Left ventricle myocardium inferior (tissue), 1 donor: ENCODE results near the gene POM121. TPM values are rescaled to one million over a fixed set of nuclear protein-coding genes. Genes with fewer than 3 reads are reported as not detected.
A peak's percentile ranks its signal among the peaks of the same experiment; 100 is the strongest.
"Not testable (repeated sequence)": the region's sequence is repeated elsewhere in the genome, so short reads cannot be mapped to it uniquely, and the experiment has no call there.

Source experiments
- DNase-seq: peaks from one replicate; pipeline ENCODE4 v3.0.0-alpha.2; 2020
- H3K27ac ChIP-seq: fragments of 200-600 bp; replicated peaks from 2 replicates; pipeline ENCODE4 v1.8.0; 2021
- H3K27me3 ChIP-seq: fragments of 200-600 bp; 2 replicates; pipeline ENCODE4 v1.8.0; 2021; ENCODE audit warnings: low read depth
- H3K36me3 ChIP-seq: fragments of 200-600 bp; 2 replicates; pipeline ENCODE4 v1.8.0; 2021
- H3K4me1 ChIP-seq: fragments of 200-600 bp; 2 replicates; pipeline ENCODE4 v1.8.0; 2021
- H3K4me3 ChIP-seq: fragments of 200-600 bp; 2 replicates; pipeline ENCODE4 v1.8.0; 2021; ENCODE audit warnings: mild to moderate bottlenecking, moderate library complexity
- H3K9me3 ChIP-seq: fragments of 200-600 bp; replicated peaks from 2 replicates; pipeline ENCODE4 v1.8.0; 2021
- intact Hi-C: fragments of 100-400 bp; cut with micrococcal nuclease; formaldehyde crosslinking; loops from one replicate; pipeline ENCODE4 v1.11.0; 2022
- total RNA-seq: library from RNA; stranded (reverse); fragmentation: NEBNext Ultra II Directional; extraction: Animal tissue kit (Norgen Biotek cat#: 25700); gene quantifications from one replicate; pipeline ENCODE4 v1.2.1, GENCODE V29; 2021
- donor health status: DM: no; HTN: yes; CAD: no; lungs with severe emphysema.

POM121 gene
- total RNA-seq, 1 donor from 2014 or later, result 17.3 TPM

DNA sequence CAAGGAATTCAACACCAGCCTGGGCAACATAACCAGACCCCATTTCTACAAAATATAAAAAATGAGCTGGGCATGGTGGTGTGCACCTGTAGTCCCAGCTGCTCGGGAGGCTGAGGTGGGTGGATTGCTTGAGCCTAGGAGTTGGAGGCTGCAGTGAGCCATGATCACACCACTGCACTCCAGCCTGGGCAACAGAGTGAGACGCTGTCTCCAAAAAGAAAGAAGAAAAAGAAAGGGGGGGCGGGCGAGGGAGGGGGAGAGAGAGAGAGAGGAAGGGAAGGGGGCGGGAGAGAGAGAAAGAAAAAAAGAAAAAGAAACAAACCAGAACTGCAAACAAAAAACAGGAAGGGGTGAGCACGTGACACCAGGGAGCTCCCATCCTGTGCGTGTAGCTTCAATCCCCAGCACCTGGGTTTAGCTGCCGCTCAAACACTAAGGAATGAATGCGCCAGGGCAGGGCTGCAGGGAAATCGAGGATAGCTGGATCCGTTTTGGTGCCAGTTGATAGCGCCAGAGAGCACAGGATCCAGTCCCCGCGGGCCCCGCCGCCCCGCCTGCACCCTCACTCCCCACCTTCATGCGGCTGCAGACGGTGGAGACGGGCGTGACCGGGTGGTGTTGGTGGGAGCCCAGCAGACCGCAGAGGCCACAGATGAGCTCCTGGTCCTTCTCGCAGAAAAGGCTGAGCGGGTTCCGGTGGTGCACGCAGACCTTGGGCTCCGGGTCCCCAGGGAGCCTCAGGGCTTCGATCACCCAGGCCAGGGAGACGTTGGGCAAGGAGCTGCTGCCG is 40.5 kb downstream of the POM121 start:
- H3K4me3 ChIP-seq, DNase-seq, H3K4me1 ChIP-seq, H3K27me3 ChIP-seq, intact Hi-C loops, H3K36me3 ChIP-seq, H3K9me3 ChIP-seq, H3K27ac ChIP-seq: not testable (repeated sequence)

DNA sequence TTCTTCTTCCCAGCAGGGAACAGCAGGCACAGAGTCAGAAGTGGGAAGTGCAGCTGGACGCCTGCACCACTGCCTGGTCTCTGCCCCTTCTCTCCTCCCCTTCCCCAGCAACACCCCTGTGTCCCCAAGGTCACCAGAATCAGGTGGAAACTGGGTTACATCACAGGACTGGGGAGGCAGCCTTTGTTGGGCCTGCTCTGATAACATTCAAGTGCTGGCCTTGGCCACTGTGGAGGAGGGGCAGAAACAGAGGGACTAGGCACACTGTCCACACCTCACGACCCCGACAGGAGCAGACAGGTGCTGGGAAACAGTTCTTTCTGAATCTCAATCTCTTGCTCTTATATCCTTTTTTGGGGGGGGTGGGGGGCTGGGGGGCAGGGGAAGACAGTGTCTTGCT is 42.0 kb downstream of the POM121 start:
- H3K27me3 ChIP-seq, H3K4me1 ChIP-seq, H3K9me3 ChIP-seq, H3K36me3 ChIP-seq, DNase-seq, H3K4me3 ChIP-seq, H3K27ac ChIP-seq, intact Hi-C loops: not testable (repeated sequence)

DNA sequence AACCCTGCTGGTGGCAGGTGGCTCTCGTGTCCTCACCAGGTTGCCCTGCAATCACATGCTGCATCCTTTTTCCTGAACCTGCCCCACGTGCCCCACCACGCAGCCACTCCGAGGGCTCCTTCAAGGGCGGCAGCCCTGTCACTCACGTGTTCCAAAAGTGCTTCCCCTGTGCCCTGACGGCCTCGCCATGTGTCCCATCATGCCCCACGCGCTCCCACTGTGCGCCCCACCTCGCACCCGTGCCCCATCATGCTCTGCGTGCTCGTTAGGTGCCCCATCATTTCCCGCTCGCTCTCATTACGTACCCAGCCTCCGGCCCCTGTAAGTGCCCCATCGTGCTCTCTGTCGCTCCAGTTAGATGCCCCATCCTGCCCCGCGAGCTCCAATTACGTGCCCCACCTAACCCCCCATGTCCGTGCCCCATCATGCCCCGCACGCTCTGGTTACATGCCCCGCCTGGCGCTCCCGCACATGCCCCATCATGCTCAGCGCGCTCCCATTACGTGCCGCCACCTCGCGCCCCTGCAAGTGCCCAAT is 44.2 kb downstream of the POM121 start, which contains the start of gene TRIM74:
TSS of gene TRIM74 (minus strand) at position 487 of the 537 bp plus-strand sequence. CDS start 3,309 bp downstream, outside the sequence.
- H3K36me3 ChIP-seq, intact Hi-C loops, DNase-seq, H3K27me3 ChIP-seq, H3K27ac ChIP-seq, H3K4me3 ChIP-seq, H3K4me1 ChIP-seq, H3K9me3 ChIP-seq: not testable (repeated sequence)

DNA sequence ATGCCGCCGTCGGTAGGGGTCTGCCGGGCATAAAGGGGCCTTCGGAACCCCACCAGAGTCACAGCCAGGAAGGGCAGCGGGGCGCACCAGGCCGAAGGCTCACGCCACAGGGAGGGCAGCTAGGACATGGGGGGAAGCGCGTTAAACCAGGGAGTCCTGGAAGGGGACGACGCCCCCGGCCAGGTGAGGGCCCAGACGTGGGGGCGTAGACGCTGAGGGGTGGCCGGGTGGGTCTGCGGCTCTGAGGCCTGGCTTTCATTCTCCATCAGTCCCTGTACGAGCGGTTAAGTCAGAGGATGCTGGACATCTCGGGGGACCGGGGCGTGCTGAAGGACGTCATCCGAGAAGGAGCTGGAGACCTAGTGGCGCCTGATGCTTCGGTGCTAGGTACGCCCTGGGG is 44.8 kb downstream of the POM121 start:
- H3K27me3 ChIP-seq, DNase-seq, H3K36me3 ChIP-seq, intact Hi-C loops, H3K9me3 ChIP-seq, H3K4me1 ChIP-seq, H3K4me3 ChIP-seq, H3K27ac ChIP-seq: not testable (repeated sequence)

DNA sequence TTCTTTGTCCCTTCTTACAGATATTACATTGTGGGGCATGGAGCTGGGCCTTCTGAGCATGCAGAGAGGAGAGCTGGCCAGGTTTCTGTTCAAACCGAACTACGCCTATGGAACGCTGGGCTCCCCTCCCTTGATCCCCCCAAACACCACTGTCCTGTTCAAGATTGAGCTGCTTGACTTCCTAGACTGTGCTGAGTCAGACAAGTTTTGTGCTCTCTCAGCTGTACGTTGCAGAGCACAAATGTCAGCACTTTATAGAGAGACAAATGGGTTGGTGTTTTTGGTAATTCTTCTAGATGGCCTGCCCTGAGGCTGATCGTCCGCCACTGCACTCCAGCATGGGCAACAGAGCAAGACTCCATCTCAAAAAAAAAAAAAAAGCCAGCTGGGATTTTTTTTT is 46.6 kb downstream of the POM121 start:
- H3K36me3 ChIP-seq, H3K4me3 ChIP-seq, H3K27ac ChIP-seq, DNase-seq, intact Hi-C loops, H3K9me3 ChIP-seq, H3K4me1 ChIP-seq, H3K27me3 ChIP-seq: not testable (repeated sequence)

DNA sequence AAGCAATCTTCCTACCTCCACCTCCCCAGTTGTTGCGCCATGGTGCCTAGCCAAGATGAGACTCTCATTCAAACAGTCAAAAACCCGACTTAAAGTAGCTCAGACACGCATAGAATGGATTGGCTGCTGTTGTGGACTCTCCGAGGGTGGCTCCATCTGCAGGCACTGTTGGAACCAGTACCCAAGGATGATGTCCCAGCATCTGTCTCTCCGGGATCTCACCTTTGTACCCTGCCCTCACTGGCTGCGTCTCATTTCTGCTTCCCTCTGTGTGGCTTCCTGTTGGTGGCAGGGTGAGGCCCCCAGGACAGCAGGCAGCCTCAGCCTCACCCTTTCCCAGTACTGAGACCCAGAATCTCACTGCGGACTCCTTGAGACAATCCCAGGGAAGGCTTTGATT is 49.9 kb downstream of the POM121 start:
- H3K4me3 ChIP-seq, H3K4me1 ChIP-seq, DNase-seq, H3K36me3 ChIP-seq, intact Hi-C loops, H3K9me3 ChIP-seq, H3K27me3 ChIP-seq, H3K27ac ChIP-seq: not testable (repeated sequence)

DNA sequence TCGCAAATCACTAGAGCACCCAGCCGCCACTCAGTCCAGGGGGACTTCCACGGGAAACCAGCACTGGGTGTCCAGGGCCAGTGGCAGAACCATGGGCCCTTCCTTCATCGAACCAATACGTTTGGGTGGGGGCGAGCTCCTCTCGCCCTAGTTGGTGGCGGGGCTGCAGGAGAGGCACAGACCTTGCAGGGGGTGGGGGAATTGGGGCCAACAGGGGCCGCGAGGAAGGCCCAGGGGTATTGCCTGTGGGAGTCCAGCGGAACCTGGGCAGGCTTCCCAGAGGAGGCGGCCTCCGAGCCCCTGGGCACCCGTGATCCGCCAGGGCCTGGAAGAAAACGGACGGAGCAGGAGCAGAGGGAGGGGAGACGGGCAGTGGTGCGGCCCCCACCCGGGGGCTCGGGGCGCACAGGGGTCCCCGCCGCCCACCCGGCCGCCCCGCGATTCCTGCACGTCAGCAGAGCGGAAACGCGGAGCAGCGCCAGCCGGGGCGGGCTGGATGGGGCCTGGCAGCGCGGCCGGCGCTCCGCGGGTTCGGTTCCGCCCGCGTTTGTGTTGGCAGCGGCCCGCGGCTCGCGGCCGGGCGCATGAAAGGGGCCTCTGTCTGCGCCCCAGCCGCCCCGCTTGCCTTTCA is 50.9 kb downstream of the POM121 start:
- H3K4me3 ChIP-seq, H3K9me3 ChIP-seq, H3K27me3 ChIP-seq, H3K4me1 ChIP-seq, intact Hi-C loops, H3K27ac ChIP-seq, H3K36me3 ChIP-seq, DNase-seq: not testable (repeated sequence)

DNA sequence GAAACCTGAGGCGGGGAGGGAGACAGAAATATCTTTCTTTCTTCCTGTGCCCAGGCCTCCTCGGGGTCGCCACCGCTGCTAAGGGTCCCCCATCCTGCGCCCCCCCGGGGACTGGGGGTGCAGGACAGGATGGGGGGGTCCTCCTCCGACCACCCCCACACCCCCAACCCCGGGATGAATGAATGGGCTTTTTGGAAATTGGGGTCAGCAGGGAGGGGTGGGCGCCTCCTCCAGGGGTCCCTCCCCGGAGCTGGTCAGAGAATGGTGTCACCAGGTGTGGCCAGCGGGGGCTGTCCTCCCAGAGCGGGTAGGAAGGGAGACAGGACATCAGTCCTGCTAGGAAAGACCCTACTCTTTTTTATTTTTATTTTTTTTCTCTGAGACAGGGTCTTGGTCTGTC is 51.5 kb downstream of the POM121 start:
- H3K4me1 ChIP-seq, H3K4me3 ChIP-seq, H3K36me3 ChIP-seq, DNase-seq, intact Hi-C loops, H3K27me3 ChIP-seq, H3K27ac ChIP-seq, H3K9me3 ChIP-seq: not testable (repeated sequence)

DNA sequence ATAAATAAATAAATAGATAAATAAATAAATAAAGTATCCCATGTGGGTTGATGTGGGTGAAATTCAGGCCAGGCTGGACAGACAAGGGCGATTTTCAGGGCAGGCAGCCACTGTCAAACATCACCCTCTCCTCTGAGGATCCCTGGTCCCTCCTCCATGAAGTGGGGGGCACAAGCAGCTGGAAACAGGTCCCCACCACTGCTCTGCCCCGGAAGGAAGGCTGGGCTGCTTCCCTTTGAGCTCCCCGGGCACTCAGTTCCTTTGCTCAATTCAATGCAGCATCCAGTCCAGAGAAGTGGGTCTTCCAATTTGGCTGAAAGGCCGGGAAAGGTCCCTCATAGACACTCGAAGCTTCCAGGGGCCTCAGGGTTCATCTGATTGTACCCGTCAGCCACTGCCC is 55.5 kb downstream of the POM121 start:
- intact Hi-C loops, H3K27me3 ChIP-seq, H3K4me3 ChIP-seq, DNase-seq, H3K4me1 ChIP-seq, H3K27ac ChIP-seq, H3K36me3 ChIP-seq, H3K9me3 ChIP-seq: not testable (repeated sequence)

DNA sequence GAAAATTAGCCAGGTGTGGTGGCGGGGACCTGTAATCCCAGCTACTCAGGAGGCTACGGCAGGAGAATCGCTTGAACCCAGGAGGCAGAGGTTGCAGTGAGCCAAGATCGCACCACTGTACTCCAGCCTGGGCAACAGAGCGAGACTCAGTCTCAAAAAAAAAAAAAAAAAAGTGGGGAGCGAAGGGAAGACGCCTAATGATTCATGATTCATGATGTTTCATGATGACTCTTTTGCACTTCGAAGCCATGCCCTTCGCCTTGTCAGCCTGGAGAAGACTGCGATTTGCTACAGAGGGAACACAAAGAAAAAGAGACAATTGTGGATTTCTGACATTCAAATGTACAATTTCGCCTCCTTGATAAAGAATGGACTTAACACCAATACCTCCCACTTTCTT is 57.2 kb downstream of the POM121 start:
- H3K36me3 ChIP-seq, intact Hi-C loops, H3K9me3 ChIP-seq, DNase-seq, H3K27me3 ChIP-seq, H3K4me3 ChIP-seq, H3K27ac ChIP-seq, H3K4me1 ChIP-seq: not testable (repeated sequence)

DNA sequence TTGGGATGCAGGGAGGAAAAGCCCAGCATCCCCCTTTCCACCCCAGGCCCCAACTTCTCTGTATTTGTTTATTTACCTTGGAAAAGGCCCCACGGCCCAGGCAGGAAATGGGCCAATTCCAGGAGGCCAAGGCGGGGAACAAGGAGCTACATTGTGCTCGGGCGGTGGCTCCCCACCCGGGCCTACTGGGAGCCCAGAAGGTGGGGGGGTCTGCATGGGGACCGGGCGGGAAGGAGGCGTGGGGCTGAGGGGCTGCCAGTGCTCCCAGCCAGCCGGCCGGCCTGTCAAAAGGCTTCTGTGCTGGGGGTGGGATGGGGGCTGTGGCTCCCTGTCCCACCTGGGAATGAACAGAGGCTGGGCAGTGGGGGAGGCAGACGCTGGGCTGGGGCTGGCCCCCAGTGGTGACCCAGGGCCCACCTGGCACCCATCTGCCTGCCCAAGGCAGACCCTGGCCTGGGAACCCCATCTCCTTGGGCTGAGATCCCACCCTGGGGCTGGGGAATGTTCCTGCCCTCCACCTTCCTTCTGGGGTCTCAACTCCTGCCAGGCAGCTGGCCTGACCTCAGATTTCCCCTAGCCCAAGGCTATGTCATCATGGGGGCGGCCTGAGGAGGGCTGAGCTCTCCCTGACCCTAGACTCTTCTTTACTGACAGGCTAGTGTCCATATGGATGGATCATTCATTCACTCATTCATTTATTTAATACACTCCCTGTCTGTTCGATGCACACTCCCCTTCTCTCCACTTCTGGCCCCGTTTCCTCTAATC is 65.4 kb downstream of the POM121 start:
- intact Hi-C loops, H3K9me3 ChIP-seq, H3K36me3 ChIP-seq, H3K27ac ChIP-seq, H3K4me1 ChIP-seq, H3K4me3 ChIP-seq, H3K27me3 ChIP-seq: not testable (repeated sequence)
- DNase-seq, result peak; percentile 36

DNA sequence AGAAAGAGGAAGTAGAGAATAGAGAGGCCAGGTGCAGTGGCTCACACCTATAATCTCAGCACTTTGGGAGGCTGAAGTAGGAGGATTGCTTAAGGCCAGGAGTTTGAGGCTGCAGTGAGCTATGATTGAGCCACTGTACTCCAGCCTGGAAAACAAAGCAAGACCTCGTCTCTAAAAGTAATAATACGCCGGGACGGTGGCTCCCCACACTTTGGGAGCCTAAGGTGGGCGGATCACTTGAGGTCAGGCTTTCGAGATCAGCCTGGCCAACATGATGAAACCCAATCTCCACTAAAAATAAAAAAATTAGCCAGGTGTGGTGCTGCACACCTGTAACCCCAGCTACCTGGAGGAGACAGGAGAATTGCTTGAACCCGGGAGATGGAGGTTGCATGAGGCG is 70.6 kb downstream of the POM121 start:
- H3K27ac ChIP-seq, H3K27me3 ChIP-seq, H3K4me3 ChIP-seq, H3K36me3 ChIP-seq, H3K4me1 ChIP-seq, DNase-seq, intact Hi-C loops, H3K9me3 ChIP-seq: not testable (repeated sequence)

DNA sequence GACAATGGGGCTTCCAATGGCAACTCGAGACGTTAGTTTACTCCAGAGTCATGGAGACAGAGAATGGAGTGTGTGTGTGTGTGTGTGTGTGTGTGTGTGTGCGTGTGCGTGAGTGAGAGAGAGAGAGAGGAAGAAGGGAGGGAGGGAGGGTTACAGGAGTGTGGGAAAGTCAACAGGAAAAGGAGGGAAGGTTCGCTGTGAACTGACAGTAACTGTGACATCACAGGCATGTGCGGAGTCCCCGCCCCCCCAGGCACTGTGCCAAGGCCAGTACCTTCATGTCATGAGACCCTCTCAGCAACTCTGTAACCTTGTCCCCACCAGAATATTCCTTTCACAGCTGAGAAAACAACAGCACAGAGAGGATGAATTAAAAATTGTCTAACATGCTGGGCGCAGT is 72.6 kb downstream of the POM121 start:
- DNase-seq, H3K9me3 ChIP-seq, intact Hi-C loops, H3K27me3 ChIP-seq, H3K4me3 ChIP-seq, H3K27ac ChIP-seq, H3K36me3 ChIP-seq, H3K4me1 ChIP-seq: not testable (repeated sequence)
